Esophagus squamous epithelium (tissue), 5 donors: ENCODE measurements around the gene KLHL7. TPM values are rescaled to one million over a fixed set of nuclear protein-coding genes. Genes with fewer than 3 reads are reported as not detected.

Experiments
- DNase-seq: peaks from one replicate; lab custom pipeline; 2025; lab: John Stamatoyannopoulos, UW
- H3K27ac ChIP-seq, 4 donors: fragments of 200-600 bp; sonication (generic); one replicate each; pipeline ENCODE4 v1.5.1; 2016 to 2019; ENCODE audit warnings: mild to moderate bottlenecking in 1 of 4
- H3K27me3 ChIP-seq, 4 donors: fragments of 200-600 bp; sonication (generic); 1 replicate in 3 of 4; 2 replicates in 1 of 4; pipeline versions ENCODE4 v1.5.1 to v1.6.0; 2017 to 2021; ENCODE audit warnings: antibody characterized with exemption in 1 of 4
- H3K36me3 ChIP-seq, 3 donors: fragments of 200-600 bp; sonication (generic); one replicate each; pipeline ENCODE4 v1.5.1; 2016 to 2019
- H3K4me1 ChIP-seq, 3 donors: fragments of 200-600 bp; sonication (generic); one replicate each; pipeline ENCODE4 v1.5.1; 2017 to 2019
- H3K4me3 ChIP-seq, 4 donors: fragments of 200-600 bp; sonication (generic); 1 replicate in 3 of 4; 2 replicates in 1 of 4; pipeline ENCODE4 v1.5.1; 2016 to 2019; ENCODE audit warnings: mild to moderate bottlenecking in 2 of 4, moderate library complexity in 1 of 4
- H3K9me3 ChIP-seq, 3 donors: fragments of 200-600 bp; sonication (generic); one replicate each; pipeline ENCODE4 v1.5.1; 2016 to 2019
- CTCF ChIP-seq, 6 experiments: fragments of 450-650 bp in 4 of 6; fragments of 200-600 bp in 2 of 6; sonication (generic) in 2 of 6; IDR thresholded peaks; one replicate each; pipeline ENCODE4 v1.5.1; 2016 to 2019; ENCODE audit warnings: antibody characterized with exemption in 6 of 6, mild to moderate bottlenecking in 4 of 6, moderate library complexity in 4 of 6
- POLR2A ChIP-seq, 4 donors: fragments of 450-650 bp; IDR thresholded peaks; one replicate each; pipeline ENCODE4 v1.6.1; 2017; ENCODE audit warnings: antibody characterized with exemption in 4 of 4, mild to moderate bottlenecking in 4 of 4, moderate library complexity in 3 of 4
- WGBS, 2 donors: methylation state at CpG; one replicate each; pipeline ENCODE4 v1.1.5; 2018; 5-methylcytosine and 5-hydroxymethylcytosine counted together
- intact Hi-C: fragments of 100-400 bp; cut with DNase I; formaldehyde crosslinking; loops from one replicate; pipeline ENCODE4 v1.15.0; 2022
- total RNA-seq, 4 donors: library from RNA; depleted of rRNA; stranded (reverse); fragments of >200 nt; gene quantifications; one replicate each; pipeline ENCODE4 v1.1.0, GENCODE V29; 2016
- donor health status: DM: yes; HTN: yes; CAD: no.

Gene KLHL7
- total RNA-seq, 4 donors from 2014 or later = 16.3 to 26.9 (median 20.5) TPM

- Histone ChIP-seq H3K36me3 (no peaks in the 10 kb centered on the region), H3K27me3 (no peaks in the 10 kb centered on the region), H3K4me3 (no peak overlapping the region), H3K9me3 (no peaks in the 10 kb centered on the region), H3K27ac (no peak overlapping the region), H3K4me1 (peaks cover 0 to 8% (median 0%) of the 10 kb centered on the region in 3 donors)
- WGBS, 2 donors = 80 to 88% methylated on average over 1 of the region's 1 CpG
- no peak for DNase-seq
- TF ChIP-seq CTCF (IDR thresholded peaks at IDR 0.05) = no peak
- no peak for TF ChIP-seq POLR2A (IDR thresholded peaks at IDR 0.05)
- intact Hi-C loops = loop anchor here (10.0 kb wide), 1 partner anchor 341 kb away; the partner anchor contains the start of gene IL6
Observed at GRCh38 chr7:23065974-23066373, 39.6 kb upstream of the KLHL7 start.

DNA sequence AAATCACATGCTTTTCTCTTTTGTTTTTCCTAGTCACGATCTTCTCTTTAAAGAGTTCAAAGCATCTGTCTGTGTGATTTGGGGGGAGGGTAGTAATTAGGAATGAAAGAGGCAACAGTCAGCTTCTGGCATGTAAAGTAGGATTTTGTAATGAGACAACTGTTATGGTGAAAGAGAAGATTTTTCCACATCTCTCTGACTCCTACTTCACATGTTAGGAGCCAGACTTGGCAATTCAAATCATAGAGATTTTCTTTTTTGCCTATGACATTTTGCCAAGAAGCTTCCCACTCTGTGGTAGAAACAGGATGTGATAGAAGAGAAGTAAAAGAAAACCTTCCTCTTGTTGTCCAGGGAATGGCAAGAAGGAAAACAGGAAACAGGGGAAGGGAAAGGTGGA is 38.3 kb upstream of the KLHL7 start:
- 57 to 63% methylated on average over 1 of the region's 1 CpG for WGBS, 2 donors
- no peak for DNase-seq
- Histone ChIP-seq H3K27me3 (no peaks in the 10 kb centered on the region), H3K27ac (peak overlapping the region in 2 of 4 donors; percentile 6 to 26), H3K4me3 (no peak overlapping the region), H3K4me1 (peaks cover 0 to 6% (median 0%) of the 10 kb centered on the region in 3 donors), H3K36me3 (no peaks in the 10 kb centered on the region), H3K9me3 (no peaks in the 10 kb centered on the region)
- TF ChIP-seq POLR2A (IDR thresholded peaks at IDR 0.05) (no peak), CTCF (IDR thresholded peaks at IDR 0.05) (no peak)
- intact Hi-C loops = loop anchor here (10.0 kb wide), 1 partner anchor 342 kb away; the partner anchor contains the start of gene IL6

GRCh38 chr7:23072048-23072447 is 33.5 kb upstream of the KLHL7 start:
- Histone ChIP-seq H3K27me3 (no peaks in the 10 kb centered on the region), H3K4me3 (no peak overlapping the region), H3K9me3 (no peaks in the 10 kb centered on the region), H3K27ac (no peak overlapping the region), H3K4me1 (no peaks in the 10 kb centered on the region), H3K36me3 (no peaks in the 10 kb centered on the region)
- DNase-seq = no peak
- TF ChIP-seq POLR2A (IDR thresholded peaks at IDR 0.05) (no peak), CTCF (IDR thresholded peaks at IDR 0.05) (no peak)
- intact Hi-C loops = no loop called here

GRCh38 chr7:23072922-23073321 is 32.7 kb upstream of the KLHL7 start:
- DNase-seq = no peak
- 31 to 38% methylated on average over 2 of the region's 2 CpGs for WGBS, 2 donors
- no peaks in the 10 kb centered on the region for H3K4me1 ChIP-seq
- TF ChIP-seq CTCF (IDR thresholded peaks at IDR 0.05) (no peak), POLR2A (IDR thresholded peaks at IDR 0.05) (no peak)
- no peaks in the 10 kb centered on the region for H3K27me3 ChIP-seq
- H3K27ac ChIP-seq = no peak overlapping the region
- no peaks in the 10 kb centered on the region for H3K9me3 ChIP-seq
- intact Hi-C loops = no loop called here
- H3K4me3 ChIP-seq = no peak overlapping the region
- no peaks in the 10 kb centered on the region for H3K36me3 ChIP-seq

GRCh38 chr7:23074443-23075261 is 30.9 kb upstream of the KLHL7 start:
- intact Hi-C loops = no loop called here
- H3K27ac ChIP-seq = no peak overlapping the region
- no peaks in the 10 kb centered on the region for H3K27me3 ChIP-seq
- peaks cover 0 to 6% (median 0%) of the 10 kb centered on the region in 3 donors for H3K4me1 ChIP-seq
- no peaks in the 10 kb centered on the region for H3K36me3 ChIP-seq
- DNase-seq = no peak
- no peaks in the 10 kb centered on the region for H3K9me3 ChIP-seq
- H3K4me3 ChIP-seq = no peak overlapping the region
- no peak for TF ChIP-seq CTCF (IDR thresholded peaks at IDR 0.05)
- TF ChIP-seq POLR2A (IDR thresholded peaks at IDR 0.05) = no peak
- WGBS, 2 donors = 14 to 25% methylated on average over 2 of the region's 2 CpGs
